GM23338 (cell line): ENCODE results near the gene EBF4. TPM values are rescaled to one million over a fixed set of nuclear protein-coding genes. Genes with fewer than 3 reads are reported as not detected.

Experiments
- ATAC-seq: fragments of 200-7000 bp; cut with Tn5 transposase; 3 replicates; pipeline ENCODE4 v1.9.1; 2020
- DNase-seq: peaks from one replicate; pipeline ENCODE4 v3.0.0-alpha.2; 2015; ENCODE audit warnings: low spot score
- H2AFZ ChIP-seq: fragments of 200-600 bp; sonication (generic); 2 replicates; pipeline ENCODE4 v1.8.0; 2016; ENCODE audit warnings: antibody characterized with exemption, mild to moderate bottlenecking, moderate library complexity
- H3F3A ChIP-seq: fragments of 200-600 bp; sonication (generic); replicated peaks from 2 replicates; pipeline ENCODE4 v1.8.0; 2017; ENCODE audit warnings: antibody characterized with exemption, mixed run types, low read depth
- H3K27ac ChIP-seq: fragments of 200-600 bp; sonication (generic); 2 replicates; pipeline ENCODE4 v1.6.1; 2016; ENCODE audit warnings: low read depth
- H3K27me3 ChIP-seq: fragments of 200-600 bp; sonication (generic); 2 replicates; pipeline ENCODE4 v1.8.0; 2016; ENCODE audit warnings: mild to moderate bottlenecking, mixed run types, moderate library complexity; ENCODE audit not compliant: insufficient read depth
- H3K36me3 ChIP-seq: fragments of 200-600 bp; sonication (generic); 2 replicates; pipeline ENCODE4 v1.8.0; 2016; ENCODE audit warnings: mild to moderate bottlenecking; ENCODE audit not compliant: insufficient read depth
- H3K4me1 ChIP-seq: fragments of 200-600 bp; sonication (generic); 2 replicates; pipeline ENCODE4 v1.8.0; 2016; ENCODE audit warnings: mild to moderate bottlenecking, moderate library complexity; ENCODE audit not compliant: insufficient read depth
- H3K4me2 ChIP-seq: fragments of 200-600 bp; sonication (generic); 2 replicates; pipeline ENCODE4 v1.7.1; 2017; ENCODE audit warnings: mixed run types
- H3K4me3 ChIP-seq: fragments of 200-600 bp; sonication (generic); 2 replicates; pipeline ENCODE4 v1.6.1; 2016; ENCODE audit warnings: mixed run types
- H3K79me2 ChIP-seq: fragments of 200-600 bp; sonication (generic); replicated peaks from 2 replicates; pipeline ENCODE4 v1.8.0; 2017; ENCODE audit warnings: mild to moderate bottlenecking; ENCODE audit not compliant: insufficient read depth
- H3K9me2 ChIP-seq: fragments of 200-600 bp; sonication (generic); 2 replicates; pipeline ENCODE4 v1.8.0; 2017; ENCODE audit not compliant: insufficient read depth
- H4K20me1 ChIP-seq: fragments of 200-600 bp; sonication (generic); replicated peaks from 2 replicates; pipeline ENCODE4 v1.8.0; 2017; ENCODE audit warnings: mild to moderate bottlenecking; ENCODE audit not compliant: insufficient read depth
- H3K27ac Mint-ChIP-seq: 2 replicates; pipeline ENCODE4 v1.8.0; 2020; ENCODE audit warnings: inconsistent platforms, mild to moderate bottlenecking, moderate library complexity, mixed read lengths
- H3K27me3 Mint-ChIP-seq: 3 replicates; pipeline ENCODE4 v1.8.0; 2022; ENCODE audit warnings: low read depth, mild to moderate bottlenecking, moderate library complexity, mixed read lengths, inconsistent platforms; ENCODE audit not compliant: insufficient read depth, poor library complexity
- H3K36me3 Mint-ChIP-seq: 3 replicates; pipeline ENCODE4 v1.8.0; 2021; ENCODE audit warnings: low read depth, mild to moderate bottlenecking, inconsistent platforms, moderate library complexity, mixed read lengths
- H3K4me1 Mint-ChIP-seq: 3 replicates; pipeline ENCODE4 v1.8.0; 2020; ENCODE audit warnings: mild to moderate bottlenecking, inconsistent platforms, mixed read lengths
- H3K4me3 Mint-ChIP-seq: 3 replicates; pipeline ENCODE4 v1.8.0; 2021; ENCODE audit warnings: moderate library complexity, mild to moderate bottlenecking, inconsistent platforms, mixed read lengths
- H3K9me3 Mint-ChIP-seq: 3 replicates; pipeline ENCODE4 v1.8.0; 2020; ENCODE audit warnings: moderate library complexity, mild to moderate bottlenecking, inconsistent platforms, mixed read lengths
- CREB1 ChIP-seq: fragments of 250-450 bp; sonication (Bioruptor Pico); IDR thresholded peaks from 2 replicates; pipeline ENCODE4 v1.5.0; 2020; ENCODE audit warnings: low read depth, mild to moderate bottlenecking, moderate library complexity
- CTCF ChIP-seq, 2 experiments: fragments of 200-600 bp in 1 of 2; sonication (generic) in 1 of 2; conservative IDR thresholded peaks; 2 replicates each; pipeline versions ENCODE4 v1.5.1 to v1.6.1; 2016 to 2017; ENCODE audit warnings: antibody characterized with exemption in 2 of 2, low read depth in 2 of 2, mild to moderate bottlenecking in 2 of 2, moderate library complexity in 1 of 2
- ETS1 ChIP-seq: IDR thresholded peaks from 2 replicates; pipeline ENCODE4 v1.6.1; 2016; ENCODE audit warnings: antibody characterized with exemption
- NANOG ChIP-seq: IDR thresholded peaks from 2 replicates; pipeline ENCODE4 v1.6.1; 2016; ENCODE audit warnings: antibody characterized with exemption, borderline replicate concordance
- POLR2AphosphoS5 ChIP-seq: IDR thresholded peaks from 2 replicates; pipeline ENCODE4 v1.6.1; 2016; ENCODE audit warnings: antibody characterized with exemption, low read depth
- polyA plus RNA-seq: library from polyadenylated mRNA; unstranded; fragments of >200 nt; fragmentation: Nextera tagmentation; extraction: Ambion mirVana; gene quantifications from 2 replicates; pipeline ENCODE4 v1.2.1, GENCODE V29; 2016
- total RNA-seq: library from RNA; depleted of rRNA; stranded (reverse); fragments of >200 nt; shearing (Covaris generic); gene quantifications from 2 replicates; pipeline ENCODE4 v1.2.3, GENCODE V29; 2014

The EBF4 gene
- total and polyA plus RNA-seq, 2 experiments from 2014 or later, result 0.66 to 1.6 TPM

GRCh38 chr20:2655331-2656116 is 37.1 kb upstream of the EBF4 start:
- Histone ChIP-seq H3K4me1 (peaks cover 15% of the 10 kb centered on the region), H3K4me3 (no peak overlapping the region), H3K27ac (no peak overlapping the region), H3F3A (peaks cover 66% of the 10 kb centered on the region), H3K79me2 (peaks cover 48% of the 10 kb centered on the region), H3K36me3 (peaks cover 56% of the 10 kb centered on the region), H2AFZ (no peak overlapping the region), H3K27me3 (no peaks in the 10 kb centered on the region), H3K4me2 (no peak overlapping the region), H4K20me1 (peaks cover 57% of the 10 kb centered on the region), H3K9me2 (no peaks in the 10 kb centered on the region)
- no peak for ATAC-seq
- peaks cover 4% of the 10 kb centered on the region for H3K9me3 Mint-ChIP-seq
- no peak overlapping the region; the same call in 1 of the 2 replicates for H3K27ac Mint-ChIP-seq
- H3K4me3 Mint-ChIP-seq, result peak overlapping the region; percentile 94; the same call in 2 of the 3 replicates
- no peak for DNase-seq
- TF ChIP-seq CREB1 (no peak), NANOG (no peak), ETS1 (no peak)
- H3K36me3 Mint-ChIP-seq, result peaks cover 80% of the 10 kb centered on the region
- peaks cover 20% of the 10 kb centered on the region for H3K4me1 Mint-ChIP-seq
- peaks cover 30% of the 10 kb centered on the region for H3K27me3 Mint-ChIP-seq

- ATAC-seq (no peak), DNase-seq (no peak)
- Histone ChIP-seq H2AFZ (no peak overlapping the region), H3K79me2 (peaks cover 42% of the 10 kb centered on the region), H3K9me2 (no peaks in the 10 kb centered on the region), H3F3A (peaks cover 66% of the 10 kb centered on the region), H3K4me2 (no peak overlapping the region), H3K27ac (no peak overlapping the region; the same call in 1 of the 2 replicates), H3K36me3 (peaks cover 59% of the 10 kb centered on the region), H3K27me3 (no peaks in the 10 kb centered on the region), H3K4me1 (peaks cover 12% of the 10 kb centered on the region; the same call in 1 of the 2 replicates), H3K4me3 (no peak overlapping the region), H4K20me1 (peaks cover 57% of the 10 kb centered on the region)
- Mint-ChIP-seq H3K27me3 (peaks cover 30% of the 10 kb centered on the region), H3K9me3 (peaks cover 4% of the 10 kb centered on the region), H3K4me1 (peaks cover 20% of the 10 kb centered on the region), H3K27ac (no peak overlapping the region), H3K36me3 (peaks cover 91% of the 10 kb centered on the region), H3K4me3 (peak overlapping the region; percentile 43)
- no peak for TF ChIP-seq NANOG
- no peak for TF ChIP-seq CTCF (conservative IDR thresholded peaks at IDR 0.05; ENCODE audit: low read depth in 2 of 2)
- TF ChIP-seq POLR2AphosphoS5, result peak; percentile 7
Measured at GRCh38 chr20:2656471-2657117, 36.0 kb upstream of the EBF4 start.
